B cell (primary cell): ENCODE measurements around the gene CCDC137.

ENCODE experiments used
- CTCF ChIP-seq: fragments of 200-600 bp; IDR thresholded peaks from one replicate; pipeline ENCODE4 v1.8.0; 2022; ENCODE audit warnings: antibody characterized with exemption, mild to moderate bottlenecking
- EZH2 ChIP-seq: IDR thresholded peaks from 2 replicates; pipeline ENCODE4 v1.6.1; 2012; ENCODE audit warnings: borderline replicate concordance, low read depth, mild to moderate bottlenecking, moderate library complexity, low read length; ENCODE audit not compliant: insufficient read depth, poor library complexity, severe bottlenecking

GRCh38 chr17:81638683-81639082, 27.9 kb upstream of the CCDC137 start:
- TF ChIP-seq CTCF = no peak
- TF ChIP-seq EZH2 = no peak
